IMR-90 (cell line): ENCODE data around the gene AGTPBP1.

Experiments
- BHLHE40 ChIP-seq: fragments of 150-350 bp; IDR thresholded peaks from 2 replicates; pipeline ENCODE4 v1.6.1; 2016; ENCODE audit warnings: mild to moderate bottlenecking, low read depth, low read length
- CEBPB ChIP-seq: IDR thresholded peaks from 2 replicates; pipeline ENCODE4 v1.6.1; 2012; ENCODE audit warnings: low read depth, low read length, improper control_type of control experiment
- CHD1 ChIP-seq: IDR thresholded peaks from 2 replicates; pipeline ENCODE4 v1.6.1; 2012; ENCODE audit warnings: low read depth, low read length, improper control_type of control experiment
- CTCF ChIP-seq: conservative IDR thresholded peaks from 2 replicates; pipeline ENCODE4 v1.5.1; 2012; ENCODE audit warnings: mild to moderate bottlenecking, low read depth, low read length, improper control_type of control experiment
- ELK1 ChIP-seq: fragments of 150-350 bp; IDR thresholded peaks from 2 replicates; pipeline ENCODE4 v1.6.1; 2016; ENCODE audit warnings: low read depth, mild to moderate bottlenecking, low read length, moderate library complexity, borderline replicate concordance
- MAFK ChIP-seq: IDR thresholded peaks from 2 replicates; pipeline ENCODE4 v1.6.1; 2012; ENCODE audit warnings: low read depth, low read length, improper control_type of control experiment
- MXI1 ChIP-seq: IDR thresholded peaks from 2 replicates; pipeline ENCODE4 v1.6.1; 2012; ENCODE audit warnings: low read depth, mild to moderate bottlenecking, low read length, moderate library complexity, borderline replicate concordance
- POLR2A ChIP-seq: IDR thresholded peaks from 2 replicates; pipeline ENCODE4 v1.6.1; 2012; ENCODE audit warnings: mild to moderate bottlenecking, low read depth, low read length
- RAD21 ChIP-seq: IDR thresholded peaks from 2 replicates; pipeline ENCODE4 v1.6.1; 2012; ENCODE audit warnings: low read length, improper control_type of control experiment
- RCOR1 ChIP-seq: IDR thresholded peaks from 2 replicates; pipeline ENCODE4 v1.6.1; 2012; ENCODE audit warnings: mild to moderate bottlenecking, low read length, improper control_type of control experiment; ENCODE audit not compliant: insufficient replicate concordance
- RFX5 ChIP-seq: IDR thresholded peaks from 2 replicates; pipeline ENCODE4 v1.8.0; 2012; ENCODE audit warnings: low read depth, mild to moderate bottlenecking, low read length, moderate library complexity
- SMC3 ChIP-seq: fragments of 150-350 bp; IDR thresholded peaks from 2 replicates; pipeline ENCODE4 v1.6.1; 2016; ENCODE audit warnings: low read depth, mild to moderate bottlenecking, antibody characterized with exemption, low read length, moderate library complexity
- USF2 ChIP-seq: fragments of 150-350 bp; IDR thresholded peaks from 2 replicates; pipeline ENCODE4 v1.6.1; 2017; ENCODE audit warnings: mild to moderate bottlenecking, antibody characterized with exemption, low read length, low read depth

- no peak for TF ChIP-seq CTCF
- TF ChIP-seq MXI1, result no peak
- TF ChIP-seq POLR2A, result no peak
- no peak for TF ChIP-seq USF2
- no peak for TF ChIP-seq SMC3
- no peak for TF ChIP-seq RAD21
- TF ChIP-seq ELK1, result no peak
- TF ChIP-seq MAFK, result no peak
- TF ChIP-seq RCOR1, result no peak
- no peak for TF ChIP-seq BHLHE40
- no peak for TF ChIP-seq CHD1
- TF ChIP-seq CEBPB, result no peak
- no peak for TF ChIP-seq RFX5
Measured at GRCh38 chr9:85602742-85603141, 139.0 kb downstream of the AGTPBP1 start.
